HCT116 (cell line): ENCODE data around the gene SORCS2.

Source experiments
- EZH2 ChIP-seq: fragments of 200-600 bp; sonication (generic); IDR thresholded peaks from 2 replicates; pipeline ENCODE4 v1.6.1; 2017; ENCODE audit warnings: antibody characterized with exemption, mixed run types
- TF ChIP-seq, protein P1 (sequence below): IDR thresholded peaks from 2 replicates; pipeline ENCODE4 v1.6.1; 2011; ENCODE audit warnings: mild to moderate bottlenecking, low read length, moderate library complexity; ENCODE audit not compliant: insufficient replicate concordance; ENCODE audit errors: extremely low read depth

DNA sequence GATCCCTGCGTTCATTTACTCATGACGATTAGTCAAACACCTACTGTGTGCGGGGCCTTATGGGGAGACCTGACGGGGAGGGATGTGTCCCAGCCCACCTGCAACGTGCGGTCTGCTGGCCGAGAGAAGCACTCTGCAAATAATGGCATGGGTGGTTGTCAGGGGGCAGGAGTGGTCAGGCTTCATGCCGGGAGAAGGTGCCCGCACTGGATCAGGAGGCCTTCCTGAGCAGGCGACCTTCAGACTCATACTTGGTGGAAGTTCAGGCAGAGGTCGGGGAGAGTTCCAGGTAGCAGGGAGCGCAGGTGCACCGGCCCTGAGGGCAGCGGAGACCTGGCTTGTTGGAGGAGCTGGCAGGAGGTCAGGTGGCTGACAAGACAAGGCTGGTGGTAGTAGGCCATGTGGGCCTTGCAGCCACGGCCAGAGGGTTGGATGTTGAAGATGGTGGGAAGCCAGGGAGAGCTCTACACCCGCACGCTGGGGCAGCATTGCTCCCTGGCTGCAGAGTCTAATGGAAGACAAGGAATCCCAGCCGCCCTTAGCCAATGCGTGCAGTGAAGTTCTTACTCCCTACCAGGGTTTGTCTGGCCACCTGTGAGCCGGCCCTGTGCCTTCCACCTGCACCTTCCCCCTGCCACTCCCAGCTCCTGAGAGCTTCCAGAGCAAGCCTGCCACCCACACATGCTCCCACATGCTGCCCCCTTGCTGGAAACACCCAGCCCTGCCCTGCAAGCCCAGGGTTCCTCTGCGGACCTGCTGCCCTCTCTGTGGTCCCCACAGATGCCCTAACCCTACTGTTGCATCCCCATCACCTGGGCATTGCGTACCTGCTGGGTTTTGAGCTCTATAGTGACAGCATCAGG is 145.1 kb downstream of the SORCS2 start:
- TF ChIP-seq, protein P1, sequence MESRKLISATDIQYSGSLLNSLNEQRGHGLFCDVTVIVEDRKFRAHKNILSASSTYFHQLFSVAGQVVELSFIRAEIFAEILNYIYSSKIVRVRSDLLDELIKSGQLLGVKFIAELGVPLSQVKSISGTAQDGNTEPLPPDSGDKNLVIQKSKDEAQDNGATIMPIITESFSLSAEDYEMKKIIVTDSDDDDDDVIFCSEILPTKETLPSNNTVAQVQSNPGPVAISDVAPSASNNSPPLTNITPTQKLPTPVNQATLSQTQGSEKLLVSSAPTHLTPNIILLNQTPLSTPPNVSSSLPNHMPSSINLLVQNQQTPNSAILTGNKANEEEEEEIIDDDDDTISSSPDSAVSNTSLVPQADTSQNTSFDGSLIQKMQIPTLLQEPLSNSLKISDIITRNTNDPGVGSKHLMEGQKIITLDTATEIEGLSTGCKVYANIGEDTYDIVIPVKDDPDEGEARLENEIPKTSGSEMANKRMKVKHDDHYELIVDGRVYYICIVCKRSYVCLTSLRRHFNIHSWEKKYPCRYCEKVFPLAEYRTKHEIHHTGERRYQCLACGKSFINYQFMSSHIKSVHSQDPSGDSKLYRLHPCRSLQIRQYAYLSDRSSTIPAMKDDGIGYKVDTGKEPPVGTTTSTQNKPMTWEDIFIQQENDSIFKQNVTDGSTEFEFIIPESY, result no peak
- TF ChIP-seq EZH2, result no peak
